Small intestine (tissue), 7 donors: ENCODE data around the gene CARD14. TPM values are rescaled to one million over a fixed set of nuclear protein-coding genes. Genes with fewer than 3 reads are reported as not detected.

Experiments used
- DNase-seq, 2 donors: peaks; one replicate each; pipeline versions ENCODE4 v3.0.0 to v3.0.0-alpha.2; 2013
- FAIRE-seq: peaks from 2 replicates; lab custom pipeline; 2012; peaks lifted over from hg19 to GRCh38; lab: Jason Lieb, UNC
- H3K27ac ChIP-seq, 3 donors: one replicate each; pipeline ENCODE4 v1.5.1; 2013; ENCODE audit warnings: low read length in 2 of 3, mild to moderate bottlenecking in 2 of 3, control low read depth in 1 of 3, inconsistent platforms in 1 of 3, low read depth in 1 of 3, moderate library complexity in 1 of 3
- H3K27me3 ChIP-seq, 3 donors: one replicate each; pipeline ENCODE4 v1.6.1; 2013; ENCODE audit warnings: low read length in 3 of 3, inconsistent platforms in 1 of 3; ENCODE audit not compliant: control insufficient read depth in 3 of 3, insufficient read depth in 3 of 3
- H3K36me3 ChIP-seq, 3 donors: one replicate each; pipeline ENCODE4 v1.6.1; 2013; ENCODE audit warnings: low read length in 3 of 3, inconsistent platforms in 1 of 3, low read depth in 1 of 3, mild to moderate bottlenecking in 1 of 3, moderate library complexity in 1 of 3; ENCODE audit not compliant: control insufficient read depth in 3 of 3, insufficient read depth in 2 of 3
- H3K4me1 ChIP-seq, 3 donors: one replicate each; pipeline ENCODE4 v1.6.1; 2013; ENCODE audit warnings: low read length in 2 of 3, inconsistent platforms in 1 of 3, low read depth in 1 of 3, mild to moderate bottlenecking in 1 of 3, moderate library complexity in 1 of 3; ENCODE audit not compliant: control insufficient read depth in 3 of 3, insufficient read depth in 2 of 3
- H3K4me3 ChIP-seq, 3 donors: one replicate each; pipeline ENCODE4 v1.5.1; 2013; ENCODE audit warnings: low read length in 3 of 3, control low read depth in 1 of 3, inconsistent platforms in 1 of 3, low read depth in 1 of 3, mild to moderate bottlenecking in 1 of 3, moderate library complexity in 1 of 3
- H3K9me3 ChIP-seq, 2 donors: one replicate each; pipeline ENCODE4 v1.6.1; 2013; ENCODE audit warnings: low read depth in 1 of 2, low read length in 1 of 2; ENCODE audit not compliant: control insufficient read depth in 2 of 2, insufficient read depth in 1 of 2
- WGBS, 3 donors: extraction: QIAGEN DNeasy Blood & Tissue Kit; methylation state at CpG; one replicate each; pipeline ENCODE4 v1.1.7; 2013; 5-methylcytosine and 5-hydroxymethylcytosine counted together
- polyA plus RNA-seq, 4 donors: library from polyadenylated mRNA; stranded (reverse) in 3 of 4; unstranded in 1 of 4; fragments of 200-250 nt in 3 of 4; fragments of 120-200 nt in 1 of 4; gene quantifications; one replicate each; pipeline versions ENCODE4 v1.2.1 to v1.2.3, GENCODE V29; 2013
- donor health status: healthy with polysubstance abuse.
- donor health status: control.
- donor health status: control.
- donor health status: Bipolar disorder and iron deficiency.
- donor health status: healthy.

The CARD14 gene
- polyA plus RNA-seq, 4 donors: 0.81 to 3.1 (median 1.5) TPM

GRCh38 chr17:80219013-80219762 lies 49.4 kb downstream of the CARD14 start:
- FAIRE-seq (no peak), DNase-seq (peak; percentile 81 to 87)
- Histone ChIP-seq H3K36me3 (peaks cover 0 to 69% (median 2%) of the 10 kb centered on the region in 3 donors), H3K9me3 (no peaks in the 10 kb centered on the region), H3K4me3 (peak overlapping the region; percentile 88 to 92 (median 90)), H3K27ac (peak overlapping the region; percentile 63 to 94 (median 92)), H3K4me1 (peaks cover 2 to 25% (median 3%) of the 10 kb centered on the region in 3 donors), H3K27me3 (no peaks in the 10 kb centered on the region)
- WGBS, 3 donors: 26 to 35% (median 29%) methylated on average over 15 of the region's 15 CpGs

- no peaks in the 10 kb centered on the region for H3K27me3 ChIP-seq
- FAIRE-seq (no peak), DNase-seq (no peak)
- H3K9me3 ChIP-seq: no peaks in the 10 kb centered on the region
- WGBS, 3 donors: 0 to 3% (median 1%) methylated on average over 5 of the region's 5 CpGs
- peak overlapping the region; percentile 88 to 92 (median 90) for H3K4me3 ChIP-seq
- peaks cover 0 to 69% (median 0%) of the 10 kb centered on the region in 3 donors for H3K36me3 ChIP-seq
- H3K27ac ChIP-seq: peak overlapping the region; percentile 63 to 94 (median 92)
- H3K4me1 ChIP-seq: peaks cover 2 to 25% (median 3%) of the 10 kb centered on the region in 3 donors
These were observed 49.9 kb downstream of the CARD14 start for GRCh38 chr17:80219763-80220053.

GRCh38 chr17:80220054-80220735 lies 50.4 kb downstream of the CARD14 start, which contains the start of the genes SGSH and SLC26A11:
Gene SGSH (minus strand): TSS chr17:80220333. CDS start chr17:80220313, 20 bp downstream.
Gene SLC26A11 (plus strand): TSS chr17:80220427. CDS start chr17:80221561, 1,134 bp downstream.
- DNase-seq (peak; percentile 69 to 87), FAIRE-seq (no peak)
- Histone ChIP-seq H3K36me3 (peaks cover 0 to 69% (median 0%) of the 10 kb centered on the region in 3 donors), H3K27ac (peak within 1 kb of the TSS; percentile 63 to 94 (median 92)), H3K4me3 (peak within 1 kb of the TSS; percentile 88 to 92 (median 90)), H3K4me1 (peaks cover 2 to 25% (median 3%) of the 10 kb centered on the region in 3 donors), H3K27me3 (no peaks in the 10 kb centered on the region), H3K9me3 (no peaks in the 10 kb centered on the region)
- 0 to 1% (median 1%) methylated on average over 36 to 77 of the region's 77 CpGs for WGBS, 3 donors

- Histone ChIP-seq H3K9me3 (no peaks in the 10 kb centered on the region), H3K27me3 (no peaks in the 10 kb centered on the region), H3K4me1 (peaks cover 2 to 25% (median 3%) of the 10 kb centered on the region in 3 donors), H3K36me3 (peaks cover 0 to 69% (median 0%) of the 10 kb centered on the region in 3 donors), H3K27ac (peak overlapping the region in 1 of 3 donors; percentile 94), H3K4me3 (peak overlapping the region; percentile 88 to 92 (median 90))
- 6 to 11% (median 10%) methylated on average over 29 to 41 of the region's 41 CpGs for WGBS, 3 donors
- no peak for FAIRE-seq
- DNase-seq: peak; percentile 3 to 67
These were observed 50.9 kb downstream of the CARD14 start for GRCh38 chr17:80220736-80221215.

GRCh38 chr17:80221351-80222105 lies 51.7 kb downstream of the CARD14 start:
- DNase-seq (peak in 1 of 2 donors; percentile 92), FAIRE-seq (no peak)
- Histone ChIP-seq H3K4me1 (peaks cover 2 to 25% (median 3%) of the 10 kb centered on the region in 3 donors), H3K36me3 (peaks cover 0 to 70% (median 0%) of the 10 kb centered on the region in 3 donors), H3K27ac (peak overlapping the region in 1 of 3 donors; percentile 94), H3K4me3 (peak overlapping the region in 2 of 3 donors; percentile 88 to 90), H3K9me3 (no peaks in the 10 kb centered on the region), H3K27me3 (no peaks in the 10 kb centered on the region)
- 82 to 86% (median 84%) methylated on average over 26 to 29 of the region's 29 CpGs for WGBS, 3 donors

GRCh38 chr17:80222376-80223141 lies 52.7 kb downstream of the CARD14 start:
- H3K27me3 ChIP-seq: no peaks in the 10 kb centered on the region
- WGBS, 3 donors: 89 to 93% (median 92%) methylated on average over 17 to 18 of the region's 18 CpGs
- H3K9me3 ChIP-seq: no peaks in the 10 kb centered on the region
- no peak for DNase-seq
- no peak for FAIRE-seq
- peak overlapping the region in 1 of 3 donors; percentile 25 for H3K27ac ChIP-seq
- peak overlapping the region in 1 of 3 donors; percentile 7 for H3K4me3 ChIP-seq
- peaks cover 0 to 70% (median 0%) of the 10 kb centered on the region in 3 donors for H3K36me3 ChIP-seq
- H3K4me1 ChIP-seq: peaks cover 2 to 25% (median 3%) of the 10 kb centered on the region in 3 donors

GRCh38 chr17:80223142-80223815 lies 53.4 kb downstream of the CARD14 start:
- H3K4me3 ChIP-seq: no peak overlapping the region
- no peaks in the 10 kb centered on the region for H3K9me3 ChIP-seq
- peaks cover 0 to 70% (median 0%) of the 10 kb centered on the region in 3 donors for H3K36me3 ChIP-seq
- H3K27me3 ChIP-seq: no peaks in the 10 kb centered on the region
- FAIRE-seq (no peak), DNase-seq (no peak)
- no peak overlapping the region for H3K27ac ChIP-seq
- H3K4me1 ChIP-seq: peaks cover 1 to 24% (median 3%) of the 10 kb centered on the region in 3 donors
- 92 to 94% (median 93%) methylated on average over 18 of the region's 18 CpGs for WGBS, 3 donors
